Neural progenitor cell (in vitro differentiated cells): ENCODE results near the gene PAPPA2.

Experiments used
- EZH2phosphoT487 ChIP-seq: fragments of 200-600 bp; sonication (generic); IDR thresholded peaks from 2 replicates; pipeline ENCODE4 v1.6.1; 2017; ENCODE audit warnings: antibody characterized with exemption
- TF ChIP-seq, protein P1 (sequence below): fragments of 200-600 bp; sonication (generic); IDR thresholded peaks from 2 replicates; pipeline ENCODE4 v1.5.1; 2017; ENCODE audit warnings: antibody characterized with exemption, mild to moderate bottlenecking

DNA sequence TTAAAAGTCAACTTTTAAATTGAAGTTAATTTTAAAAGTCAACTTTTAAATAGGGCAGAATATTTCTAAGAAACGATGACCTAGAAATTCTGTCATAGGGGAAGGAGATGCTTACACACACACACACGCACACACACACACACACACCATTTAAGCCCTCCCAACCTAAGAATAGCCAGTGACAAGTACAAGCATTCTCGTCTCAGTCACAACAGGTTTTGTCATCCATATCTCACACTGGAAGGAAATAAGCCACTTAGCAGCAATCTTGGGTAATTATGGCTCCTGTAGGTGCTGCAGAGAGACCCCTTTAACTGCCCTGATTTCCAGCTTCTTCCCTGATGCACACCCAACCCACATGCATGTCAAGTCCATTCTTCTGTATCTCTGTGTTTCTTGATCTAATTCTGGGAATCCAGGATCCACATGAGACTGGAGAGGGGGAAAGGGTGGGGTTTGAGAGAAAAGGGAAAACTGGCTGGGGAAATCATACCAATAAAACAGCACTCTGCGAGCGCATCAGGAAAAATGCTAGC lies 338.1 kb downstream of the PAPPA2 start:
- TF ChIP-seq, protein P1, sequence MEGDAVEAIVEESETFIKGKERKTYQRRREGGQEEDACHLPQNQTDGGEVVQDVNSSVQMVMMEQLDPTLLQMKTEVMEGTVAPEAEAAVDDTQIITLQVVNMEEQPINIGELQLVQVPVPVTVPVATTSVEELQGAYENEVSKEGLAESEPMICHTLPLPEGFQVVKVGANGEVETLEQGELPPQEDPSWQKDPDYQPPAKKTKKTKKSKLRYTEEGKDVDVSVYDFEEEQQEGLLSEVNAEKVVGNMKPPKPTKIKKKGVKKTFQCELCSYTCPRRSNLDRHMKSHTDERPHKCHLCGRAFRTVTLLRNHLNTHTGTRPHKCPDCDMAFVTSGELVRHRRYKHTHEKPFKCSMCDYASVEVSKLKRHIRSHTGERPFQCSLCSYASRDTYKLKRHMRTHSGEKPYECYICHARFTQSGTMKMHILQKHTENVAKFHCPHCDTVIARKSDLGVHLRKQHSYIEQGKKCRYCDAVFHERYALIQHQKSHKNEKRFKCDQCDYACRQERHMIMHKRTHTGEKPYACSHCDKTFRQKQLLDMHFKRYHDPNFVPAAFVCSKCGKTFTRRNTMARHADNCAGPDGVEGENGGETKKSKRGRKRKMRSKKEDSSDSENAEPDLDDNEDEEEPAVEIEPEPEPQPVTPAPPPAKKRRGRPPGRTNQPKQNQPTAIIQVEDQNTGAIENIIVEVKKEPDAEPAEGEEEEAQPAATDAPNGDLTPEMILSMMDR, result no peak
- no peak for TF ChIP-seq EZH2phosphoT487
